GM18502 (cell line): Measurements from ENCODE around the gene THSD7A.
A peak's percentile ranks its signal among the peaks of the same experiment; 100 is the strongest.

Source experiments
- ATAC-seq: cut with Tn5 transposase; IDR thresholded peaks from one replicate; pipeline ENCODE4 v1.9.1; 2021; ENCODE audit warnings: mild to moderate bottlenecking; ENCODE audit not compliant: unreplicated experiment, poor library complexity

THSD7A gene

DNA sequence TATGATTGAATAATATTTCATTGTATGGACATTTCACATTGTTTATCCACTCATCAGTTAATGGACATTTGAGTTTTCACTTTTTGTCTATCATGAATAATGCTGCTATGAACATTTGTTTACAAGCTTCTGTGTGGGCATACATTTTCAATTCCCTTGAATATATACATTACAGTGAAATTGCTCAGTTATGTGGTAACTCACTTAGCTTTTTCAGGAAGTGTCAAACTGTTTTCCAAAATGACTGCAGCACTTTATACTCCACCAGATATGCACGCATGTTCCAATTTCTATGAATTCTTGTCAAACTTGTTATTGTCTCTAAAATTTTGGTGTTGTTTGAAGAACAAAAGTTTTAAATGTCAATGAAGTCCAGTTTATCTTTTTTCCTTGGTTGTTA lies 401.2 kb downstream of the THSD7A start:
- ATAC-seq = no peak

DNA sequence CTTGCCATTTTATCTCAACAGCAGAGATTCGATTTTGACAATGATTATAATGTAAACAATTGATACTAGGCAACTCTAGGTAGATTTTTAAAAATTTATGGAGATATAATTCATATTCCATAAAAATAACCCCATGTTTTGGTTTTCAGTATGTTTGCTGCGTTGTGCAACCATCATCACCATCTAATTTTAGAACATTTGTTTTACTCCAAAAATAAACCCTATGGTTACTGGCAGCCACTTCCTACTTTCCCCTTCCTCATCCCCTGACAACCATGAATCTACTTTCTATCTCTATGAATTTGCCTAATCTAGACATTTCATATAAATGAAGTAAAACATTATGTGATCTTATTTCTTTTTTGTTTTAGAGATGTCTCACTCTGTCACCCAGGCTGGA lies 401.9 kb downstream of the THSD7A start:
- ATAC-seq = no peak

DNA sequence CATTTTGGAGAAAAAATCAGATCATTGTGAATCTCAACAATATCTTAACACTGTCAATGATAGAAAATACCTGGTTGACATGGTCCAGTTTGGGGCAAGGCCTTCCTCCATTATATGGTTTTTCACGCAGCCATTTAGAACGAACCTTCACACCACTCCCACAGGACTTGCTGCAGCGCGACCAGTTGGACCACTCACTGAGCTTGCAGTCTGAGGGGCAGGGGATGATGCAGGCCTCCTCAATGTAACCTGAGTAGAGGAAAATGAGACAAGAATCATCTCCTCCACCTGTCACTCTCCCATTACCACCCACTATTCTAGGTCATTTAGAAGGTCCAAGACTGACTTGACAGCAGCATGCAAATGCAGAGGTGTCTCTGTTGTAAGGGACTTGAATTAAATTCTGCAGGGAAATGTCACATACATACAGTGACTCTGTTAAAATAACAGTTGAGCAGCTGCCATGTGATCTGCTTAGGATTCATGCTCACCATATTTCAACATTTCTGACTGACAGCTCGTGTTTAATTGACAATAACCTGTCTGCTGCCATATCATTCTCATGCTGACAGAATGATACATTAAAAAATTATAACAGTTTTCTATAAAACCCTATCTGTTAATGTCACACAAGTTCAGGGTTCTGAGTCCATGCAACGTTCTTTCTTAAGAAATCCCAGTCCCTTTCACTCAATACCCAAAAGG lies 403.0 kb downstream of the THSD7A start:
- no peak for ATAC-seq

DNA sequence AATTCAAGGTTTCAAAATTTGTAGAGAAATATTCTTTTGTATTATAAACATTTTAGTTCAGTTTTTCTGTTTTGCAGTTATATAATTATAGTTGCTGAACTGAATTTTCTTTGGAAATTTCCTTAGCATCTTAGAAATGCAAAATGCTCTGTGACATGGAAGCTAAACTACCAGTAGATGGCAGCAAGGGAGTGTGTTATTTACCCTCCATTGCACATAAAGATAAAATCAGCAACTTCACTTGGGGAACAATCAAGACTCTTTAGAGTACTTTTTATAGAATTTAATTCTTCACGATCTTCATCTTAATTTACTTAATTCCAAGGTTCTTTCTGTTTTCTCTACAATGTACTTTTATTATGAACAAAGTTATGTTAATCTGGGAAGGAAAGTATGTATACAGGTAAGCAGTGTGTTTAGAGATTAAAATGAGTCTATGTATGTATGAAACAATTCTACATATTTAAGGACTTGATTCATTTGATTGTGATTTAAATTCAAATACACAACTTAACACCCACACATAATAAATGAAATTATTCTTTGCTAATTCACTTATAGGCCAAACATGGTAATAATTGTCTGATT lies 404.2 kb downstream of the THSD7A start:
- peak; percentile 79 for ATAC-seq

DNA sequence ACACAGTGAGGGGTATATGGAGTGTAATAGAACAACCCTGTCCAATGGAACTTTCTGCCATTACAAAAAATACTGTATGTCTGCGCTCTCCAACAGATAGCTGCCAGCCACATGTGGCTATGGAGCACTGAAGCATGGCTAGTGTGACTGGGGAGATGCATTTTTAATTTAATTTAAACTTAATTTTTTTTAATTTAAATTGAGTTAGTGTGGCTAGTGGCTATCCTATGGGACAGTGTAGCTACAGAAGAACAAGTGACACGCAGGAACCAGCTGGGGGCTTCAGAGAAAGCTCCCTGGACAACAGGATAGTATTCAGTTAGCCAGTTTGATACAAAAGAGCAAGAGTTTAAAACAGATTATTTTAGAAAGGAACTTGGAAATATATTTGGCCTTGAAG lies 408.0 kb downstream of the THSD7A start:
- no peak for ATAC-seq

DNA sequence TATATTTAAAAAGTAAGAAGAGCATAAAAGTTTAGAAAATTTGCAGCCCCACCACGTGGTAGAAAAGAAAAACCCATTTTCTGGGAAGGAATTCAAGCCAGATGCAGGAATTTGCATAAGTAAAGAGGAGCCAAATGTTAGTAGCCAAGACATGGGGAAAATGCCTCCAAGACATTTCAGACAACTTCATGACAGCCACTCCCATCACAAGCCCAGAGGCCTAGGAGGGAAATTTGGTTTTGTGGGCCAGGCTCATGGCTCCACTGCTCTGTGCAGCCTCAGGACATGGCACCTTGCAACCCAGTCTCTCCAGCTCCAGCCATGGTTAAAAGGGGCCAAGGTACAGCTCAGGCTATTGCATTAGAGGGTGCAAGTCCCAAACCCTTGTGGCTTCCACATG lies 411.9 kb downstream of the THSD7A start:
- no peak for ATAC-seq

DNA sequence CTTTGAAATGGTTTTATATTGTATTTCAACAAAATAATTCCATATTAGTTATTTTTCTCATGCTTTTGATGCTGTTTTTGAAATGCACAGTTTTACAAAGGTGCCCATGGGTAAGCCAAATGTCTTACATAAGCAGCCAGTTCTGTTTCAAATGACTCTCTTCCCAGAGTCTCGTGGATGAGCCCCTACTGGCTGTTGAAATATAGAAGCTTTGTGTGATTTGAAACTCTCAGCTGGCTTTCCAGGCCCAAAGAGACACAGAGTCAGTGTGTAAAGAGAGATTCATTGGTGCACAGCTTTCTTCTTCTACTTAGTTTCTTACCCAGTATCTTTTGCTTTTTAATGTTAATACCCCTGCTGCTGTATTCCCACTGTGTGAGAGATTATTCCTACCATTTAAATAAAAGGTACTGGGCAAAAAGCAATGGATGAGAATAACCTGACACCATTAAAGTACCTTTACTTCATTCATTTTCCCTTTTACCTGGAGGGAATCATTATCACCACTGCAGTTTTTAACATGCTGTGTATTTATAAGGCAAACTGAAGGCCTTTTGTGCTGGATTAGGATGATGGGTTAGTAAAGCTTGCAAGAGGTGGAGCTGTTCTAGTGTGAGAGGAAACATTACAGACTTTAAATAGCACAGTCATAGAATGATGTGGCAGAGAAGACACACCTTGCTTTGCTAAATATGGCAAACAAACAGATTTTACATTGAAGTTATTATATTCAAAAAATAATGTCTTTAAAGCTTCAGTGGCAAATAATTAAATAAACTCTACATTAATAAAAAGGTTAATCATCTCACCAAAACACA lies 415.1 kb downstream of the THSD7A start:
- ATAC-seq = no peak

DNA sequence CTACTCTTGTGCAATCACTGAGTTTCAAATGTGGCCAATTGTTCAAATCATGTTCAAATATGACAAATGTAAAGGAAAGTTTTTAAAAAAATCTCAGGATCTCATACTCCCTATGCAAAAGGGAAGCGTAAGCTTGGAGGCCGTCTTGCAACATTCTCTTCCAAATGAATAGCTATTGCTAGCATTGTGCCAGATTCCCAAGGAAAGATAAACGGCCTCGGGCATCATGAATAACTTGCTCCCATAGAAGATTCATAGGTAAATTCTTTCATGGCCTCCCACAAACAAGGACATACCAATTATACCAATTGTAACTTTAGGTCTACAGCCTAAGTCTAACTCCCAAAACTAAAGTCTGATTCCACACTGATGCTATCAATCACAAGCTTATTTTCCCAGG lies 416.9 kb downstream of the THSD7A start:
- no peak for ATAC-seq

DNA sequence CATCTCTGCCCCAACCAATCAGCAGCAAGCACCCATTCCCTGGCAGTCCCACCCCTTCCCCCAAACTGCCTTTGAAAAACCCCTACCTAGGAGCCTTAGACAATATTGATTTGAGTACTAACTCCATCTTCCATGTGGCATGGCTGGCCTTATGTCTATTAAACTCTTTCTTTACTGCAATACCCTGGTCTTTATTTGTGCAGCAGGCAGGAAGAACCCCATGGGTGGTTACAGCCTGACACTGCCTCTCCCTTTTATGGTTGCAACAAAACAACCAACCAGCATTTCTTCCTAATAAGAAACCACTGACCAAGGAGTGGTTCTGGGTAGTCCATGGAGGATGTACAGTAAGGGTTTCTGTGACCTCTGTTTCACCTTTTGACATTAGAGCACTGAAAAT lies 418.1 kb downstream of the THSD7A start:
- ATAC-seq = no peak

DNA sequence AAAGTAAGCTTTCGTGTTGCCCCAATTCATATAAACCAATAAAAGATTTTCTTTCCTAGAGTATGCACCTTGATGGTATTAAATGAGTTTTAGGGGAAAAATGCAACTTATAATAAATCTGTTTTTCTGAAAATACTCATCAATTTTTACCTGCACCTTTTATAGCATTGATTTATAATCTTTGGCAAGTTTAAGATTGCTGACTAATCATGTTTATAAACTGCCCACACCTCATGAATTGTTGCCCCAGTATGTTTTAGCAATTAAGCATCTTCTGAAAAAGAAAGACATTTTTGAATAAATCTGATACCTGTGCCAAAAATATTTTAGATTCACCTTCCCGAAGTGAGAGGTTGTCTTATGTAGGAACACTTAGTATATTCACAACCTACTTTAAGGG lies 420.0 kb downstream of the THSD7A start:
- ATAC-seq = no peak

DNA sequence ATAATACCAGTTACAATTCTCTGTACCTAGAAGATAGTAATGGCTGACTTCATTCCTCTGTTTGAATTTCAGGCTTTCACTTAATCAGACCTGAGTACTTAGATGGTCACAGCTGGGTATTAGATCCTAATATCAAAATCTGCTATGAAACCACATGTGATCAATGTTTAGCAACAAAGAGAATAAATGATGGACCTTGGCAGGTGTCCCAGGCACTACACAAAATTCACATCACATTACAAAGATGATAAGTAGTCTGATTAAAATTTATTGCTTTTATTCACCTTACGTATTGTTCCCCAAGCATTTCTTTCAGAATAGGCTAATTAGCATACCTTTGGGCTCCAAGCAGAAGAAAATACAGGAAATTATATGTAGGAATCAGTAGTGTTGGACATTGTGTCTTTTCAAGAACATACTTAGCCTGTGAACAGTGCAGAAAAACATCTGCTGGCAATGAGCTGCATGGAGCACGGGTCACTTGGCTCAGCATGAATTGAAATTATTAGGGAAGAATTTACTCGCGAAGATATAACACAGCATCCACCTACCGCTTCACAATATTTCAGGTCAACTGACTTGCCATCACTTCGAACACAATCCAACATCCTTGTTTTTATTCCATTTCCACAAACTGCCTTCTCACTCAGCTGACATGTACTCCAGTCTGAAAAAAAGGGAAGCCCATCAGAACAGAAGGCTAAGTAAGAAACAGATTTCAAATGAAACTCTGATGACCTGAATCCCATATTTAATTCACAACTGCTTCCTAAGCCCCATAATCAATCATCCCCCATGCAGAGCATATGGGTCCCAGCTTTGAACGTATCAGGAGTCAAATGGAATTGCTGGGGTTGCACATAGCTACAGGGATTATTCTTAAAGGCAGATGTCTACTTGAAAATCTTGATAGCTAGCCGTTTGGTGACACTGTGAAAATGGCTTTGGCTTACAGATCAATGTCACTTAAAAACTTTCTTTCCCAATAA lies 421.0 kb downstream of the THSD7A start:
- no peak for ATAC-seq

DNA sequence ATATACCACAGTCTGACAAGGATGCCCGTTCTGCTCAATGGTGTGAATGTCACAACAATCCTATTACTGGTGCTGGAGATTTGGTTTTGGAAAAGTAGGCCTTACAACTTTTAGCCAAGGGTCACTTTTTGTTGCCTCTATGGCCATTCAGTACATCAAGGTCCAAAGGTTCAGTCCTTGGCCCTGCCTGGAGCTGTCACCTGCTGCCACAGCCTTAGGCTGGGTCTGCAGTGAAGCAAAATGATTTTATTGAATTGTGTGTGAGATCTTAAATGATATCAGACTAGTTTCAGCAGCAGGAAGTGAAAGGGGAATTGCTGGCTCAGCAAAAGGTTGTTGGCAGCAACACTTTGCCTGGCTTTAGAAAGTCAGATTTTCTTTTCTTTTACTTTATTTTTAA lies 427.6 kb downstream of the THSD7A start:
- no peak for ATAC-seq

DNA sequence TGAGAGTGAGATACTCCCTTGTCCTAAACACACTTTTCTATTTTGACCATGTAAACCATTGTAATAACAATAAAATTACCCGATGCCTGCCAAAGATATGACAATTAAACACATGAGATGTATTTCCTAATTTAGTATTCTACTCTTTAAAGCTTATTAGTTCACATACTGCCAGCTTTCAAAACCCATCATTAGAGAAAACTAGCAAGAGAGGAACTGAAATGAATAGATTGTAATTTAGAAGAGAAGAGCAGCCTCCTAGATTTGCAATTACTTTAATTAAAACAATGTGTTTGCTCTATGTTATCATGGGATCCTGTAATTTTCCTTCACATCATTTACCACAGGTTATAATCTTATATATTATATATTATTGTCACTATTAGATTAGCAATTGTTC lies 428.2 kb downstream of the THSD7A start:
- ATAC-seq = no peak

DNA sequence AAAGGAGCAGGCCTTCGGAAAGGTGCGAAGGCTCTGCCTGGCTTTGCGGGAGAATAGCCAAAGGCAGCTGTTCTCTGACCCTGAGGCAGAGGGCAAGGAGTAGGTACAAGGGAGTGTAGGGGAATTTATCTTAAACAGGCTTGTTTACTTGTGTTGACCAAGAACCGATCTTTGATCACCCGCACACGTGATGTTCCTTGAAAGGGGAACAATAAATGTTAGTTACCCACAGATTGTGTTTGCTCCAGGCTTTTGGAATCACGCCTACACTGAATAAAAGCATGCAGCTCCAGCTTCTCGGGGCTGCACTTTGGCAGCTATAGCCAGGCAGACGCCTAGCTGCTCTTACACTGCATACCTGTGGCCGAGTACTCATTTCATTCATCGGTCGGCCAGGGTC lies 437.6 kb downstream of the THSD7A start:
- no peak for ATAC-seq

DNA sequence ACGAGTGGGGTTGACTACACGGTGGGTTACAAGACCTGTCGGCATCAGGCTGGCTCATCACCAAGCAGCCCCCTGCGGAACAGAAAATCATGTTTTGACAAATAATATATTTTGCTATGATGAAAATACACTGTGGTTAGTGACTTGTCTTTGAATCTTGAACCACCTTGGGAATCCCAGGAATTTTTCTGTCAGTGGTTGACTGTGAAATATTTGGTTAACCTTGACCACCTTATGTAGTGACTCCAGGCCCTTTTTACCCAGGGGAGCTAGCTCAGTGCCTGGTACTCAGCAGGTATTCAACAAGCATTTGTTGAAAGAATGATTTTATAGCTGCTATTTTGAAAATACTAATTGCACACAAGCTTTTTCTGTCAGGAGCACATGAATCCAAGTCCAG lies 452.4 kb downstream of the THSD7A start:
- ATAC-seq = no peak

DNA sequence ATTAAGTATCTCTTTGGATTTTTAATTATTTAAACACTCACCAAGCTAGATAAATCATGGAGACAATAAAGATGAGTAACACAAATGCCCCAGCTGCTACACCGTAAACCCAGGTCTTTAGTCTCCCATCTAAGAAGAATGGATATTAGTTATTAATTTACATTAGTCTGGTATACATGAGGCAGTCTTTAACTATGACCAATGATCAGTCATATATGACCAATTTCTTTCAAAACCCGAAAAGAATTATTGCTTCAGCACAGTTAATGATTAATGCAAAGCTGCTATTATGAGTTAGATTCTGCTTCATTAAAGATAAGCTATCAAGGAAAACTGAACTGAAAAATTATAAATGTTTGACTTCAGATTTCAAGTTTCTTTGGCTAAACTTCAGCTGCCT lies 455.5 kb downstream of the THSD7A start:
- ATAC-seq = no peak

DNA sequence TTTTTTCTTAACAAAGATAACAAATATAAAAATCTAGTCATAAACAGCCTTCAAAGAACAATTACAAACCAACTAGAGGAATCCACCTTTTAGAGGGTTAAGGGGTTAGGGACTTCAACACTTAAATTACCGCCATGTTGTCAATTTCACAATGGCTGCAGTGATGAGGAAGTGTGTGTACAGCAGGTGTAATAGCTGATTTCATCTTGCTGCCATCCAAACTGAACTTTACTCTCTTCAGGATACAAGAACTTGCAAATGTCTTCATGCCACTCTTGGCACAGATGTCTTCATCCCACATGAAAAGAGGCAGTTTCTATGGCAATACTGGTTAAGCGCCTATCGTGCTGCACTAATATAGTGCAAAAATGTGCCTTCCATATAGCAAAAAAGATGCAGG lies 457.4 kb downstream of the THSD7A start:
- ATAC-seq = no peak

DNA sequence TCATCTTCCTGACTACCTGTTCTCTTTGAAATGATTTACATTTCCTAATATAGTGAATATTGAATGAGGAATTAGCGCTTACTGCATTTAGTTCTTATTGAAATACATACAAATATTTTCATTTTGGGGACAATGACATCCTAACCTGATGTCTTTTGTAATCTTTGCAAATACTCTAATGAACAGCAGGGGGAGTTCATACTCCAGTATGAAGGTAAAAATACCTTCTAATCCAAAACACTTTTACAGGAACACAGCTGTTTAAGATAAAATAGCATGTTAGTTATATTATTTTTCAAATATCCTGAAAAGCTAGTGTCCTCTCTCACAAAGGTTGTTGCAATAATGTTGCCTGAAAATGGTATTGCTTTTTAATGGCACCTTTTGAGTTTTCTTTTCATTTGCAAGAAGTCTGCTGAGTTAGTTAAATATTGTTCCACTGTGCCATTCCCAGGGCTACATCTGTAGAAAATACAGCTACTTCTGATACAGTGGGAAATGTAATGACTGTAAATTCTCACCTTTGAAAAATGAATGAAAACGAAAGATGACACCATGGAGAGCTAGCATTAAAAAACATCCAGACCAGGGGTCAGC lies 458.4 kb downstream of the THSD7A start:
- no peak for ATAC-seq

DNA sequence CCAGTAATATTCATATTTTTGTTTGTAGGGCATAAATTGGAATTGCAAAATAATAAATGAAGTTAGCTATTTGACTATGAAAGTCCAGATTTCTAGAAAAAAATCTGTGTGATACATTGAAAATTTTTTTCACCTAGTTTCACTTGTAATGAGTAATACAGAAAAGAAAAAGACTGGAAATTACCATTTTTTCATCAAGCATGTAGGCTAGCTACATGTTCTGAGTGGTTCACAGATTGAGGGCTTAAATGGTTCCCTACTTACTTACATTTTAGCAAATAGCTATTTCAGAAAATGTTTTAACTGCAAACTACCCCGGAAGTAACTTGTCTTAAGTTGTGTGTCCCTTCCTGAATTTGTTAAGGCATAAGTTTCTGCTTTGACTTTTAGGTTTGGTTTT lies 462.3 kb downstream of the THSD7A start:
- ATAC-seq = peak; percentile 59

DNA sequence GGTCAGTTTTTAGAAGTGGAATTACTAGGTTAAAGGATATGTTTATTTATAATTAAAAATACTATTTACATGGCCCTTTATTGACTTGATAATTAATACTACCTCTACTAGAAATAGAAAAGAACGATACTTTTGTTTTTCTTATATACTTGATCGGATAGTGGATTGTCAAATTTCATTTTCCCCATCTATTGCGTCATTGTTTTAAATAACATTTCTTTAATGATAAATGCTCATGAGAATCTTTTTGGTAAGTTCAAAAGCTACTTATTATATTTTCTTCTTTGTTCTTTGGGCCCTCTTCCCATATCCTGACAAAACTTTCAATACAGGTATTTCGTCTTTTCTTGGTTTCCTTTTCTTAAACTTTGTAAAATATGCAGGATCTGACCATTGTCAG lies 465.9 kb downstream of the THSD7A start:
- ATAC-seq = no peak
